Measurements from ENCODE around the gene RGS14. TPM values are rescaled to one million over a fixed set of nuclear protein-coding genes. Genes with fewer than 3 reads are reported as not detected.
"Not testable (repeated sequence)": the region's sequence is repeated elsewhere in the genome, so short reads cannot be mapped to it uniquely, and the experiment has no call there.

Gene RGS14
- total and polyA plus RNA-seq, 4 donors = 5.7 to 15.0 (median 9.1) TPM

- H3K27me3 ChIP-seq (ENCODE audit: control insufficient read depth in 1 of 2, insufficient read depth in 2 of 2, low read length in 1 of 2) = no peaks in the 10 kb centered on the region
- no peak overlapping the region for H3K27ac ChIP-seq (ENCODE audit: low read depth in 1 of 2, low read length in 2 of 2)
- no peaks in the 10 kb centered on the region for H3K36me3 ChIP-seq (ENCODE audit: control insufficient read depth in 1 of 2, insufficient read depth in 2 of 2, low read length in 1 of 2)
- no peak for ATAC-seq (ENCODE audit: low FRiP score)
- no peaks in the 10 kb centered on the region for H3K4me1 ChIP-seq (ENCODE audit: control insufficient read depth in 1 of 2, insufficient read depth in 2 of 2, low read length in 2 of 2)
- DNase-seq = no peak
- WGBS, 2 donors = 39 to 49% methylated on average over 11 of the region's 11 CpGs
- H3K4me3 ChIP-seq (ENCODE audit: low read length in 2 of 2) = no peak overlapping the region
- H3K9me3 ChIP-seq (ENCODE audit: control insufficient read depth, low read length) = no peaks in the 10 kb centered on the region
- intact Hi-C loops (cut with DNase I) = loop anchor here in 1 of 2 donors (5.0 kb wide), 1 partner anchor 58 kb away; the partner anchor contains the start of gene MXD3
These were observed 12.1 kb downstream of the RGS14 start for GRCh38 chr5:177369645-177370440.

DNA sequence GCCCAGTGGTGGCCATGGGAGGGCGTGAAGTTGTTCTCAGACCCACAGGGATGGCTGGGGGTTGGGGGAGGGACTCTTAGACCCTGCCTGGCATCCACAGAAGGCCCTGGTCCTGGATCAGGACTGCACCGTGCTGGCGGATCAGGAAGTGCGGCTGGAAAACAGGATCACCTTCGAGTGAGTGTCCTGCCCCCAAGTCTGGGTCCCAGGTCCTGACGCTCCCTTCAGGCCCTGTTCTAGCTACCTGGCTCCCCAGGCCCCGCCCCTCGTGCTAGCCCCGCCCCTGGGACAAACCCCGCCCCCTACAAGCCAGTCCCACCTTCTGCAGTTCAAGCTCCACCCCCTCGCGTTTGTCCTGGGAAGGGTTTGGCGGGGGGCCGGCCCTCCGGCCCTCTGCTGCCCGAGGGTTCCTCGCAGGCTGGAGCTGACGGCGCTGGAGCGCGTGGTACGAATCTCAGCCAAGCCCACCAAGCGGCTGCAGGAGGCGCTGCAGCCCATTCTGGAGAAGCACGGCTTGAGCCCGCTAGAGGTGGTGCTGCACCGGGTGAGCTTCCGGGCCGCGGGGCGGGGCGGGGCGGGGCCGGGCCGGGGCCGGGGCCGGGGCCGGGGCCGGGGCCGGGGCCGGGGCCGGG, 12.9 kb downstream of the RGS14 start:
- no peaks in the 10 kb centered on the region for H3K36me3 ChIP-seq (ENCODE audit: control insufficient read depth in 1 of 2, insufficient read depth in 2 of 2, low read length in 1 of 2)
- 12 to 16% methylated on average over 24 to 42 of the region's 42 CpGs for WGBS, 2 donors
- intact Hi-C loops (cut with DNase I) = no loop called here
- no peaks in the 10 kb centered on the region for H3K27me3 ChIP-seq (ENCODE audit: control insufficient read depth in 1 of 2, insufficient read depth in 2 of 2, low read length in 1 of 2)
- no peaks in the 10 kb centered on the region for H3K4me1 ChIP-seq (ENCODE audit: control insufficient read depth in 1 of 2, insufficient read depth in 2 of 2, low read length in 2 of 2)
- peak; percentile 69 for ATAC-seq (ENCODE audit: low FRiP score)
- H3K9me3 ChIP-seq (ENCODE audit: control insufficient read depth, low read length) = no peaks in the 10 kb centered on the region
- DNase-seq = peak; percentile 85 to 90
- peak overlapping the region in 1 of 2 donors; percentile 9 for H3K4me3 ChIP-seq (ENCODE audit: low read length in 2 of 2)
- H3K27ac ChIP-seq (ENCODE audit: low read depth in 1 of 2, low read length in 2 of 2) = no peak overlapping the region

GRCh38 chr5:177371120-177372033, 13.7 kb downstream of the RGS14 start:
- Histone ChIP-seq H3K4me1 (ENCODE audit: control insufficient read depth in 1 of 2, insufficient read depth in 2 of 2, low read length in 2 of 2) (no peaks in the 10 kb centered on the region), H3K36me3 (ENCODE audit: control insufficient read depth in 1 of 2, insufficient read depth in 2 of 2, low read length in 1 of 2) (no peaks in the 10 kb centered on the region), H3K4me3 (ENCODE audit: low read length in 2 of 2) (peak overlapping the region in 1 of 2 donors; percentile 9), H3K27me3 (ENCODE audit: control insufficient read depth in 1 of 2, insufficient read depth in 2 of 2, low read length in 1 of 2) (no peaks in the 10 kb centered on the region), H3K27ac (ENCODE audit: low read depth in 1 of 2, low read length in 2 of 2) (no peak overlapping the region), H3K9me3 (ENCODE audit: control insufficient read depth, low read length) (no peaks in the 10 kb centered on the region)
- intact Hi-C loops (cut with DNase I) = no loop called here
- ATAC-seq (ENCODE audit: low FRiP score) (no peak), DNase-seq (no peak)
- 60 to 64% methylated on average over 22 to 26 of the region's 26 CpGs for WGBS, 2 donors

GRCh38 chr5:177372034-177372896, 14.5 kb downstream of the RGS14 start:
- Histone ChIP-seq H3K4me3 (ENCODE audit: low read length in 2 of 2) (no peak overlapping the region), H3K27me3 (ENCODE audit: control insufficient read depth in 1 of 2, insufficient read depth in 2 of 2, low read length in 1 of 2) (no peaks in the 10 kb centered on the region), H3K27ac (ENCODE audit: low read depth in 1 of 2, low read length in 2 of 2) (no peak overlapping the region), H3K9me3 (ENCODE audit: control insufficient read depth, low read length) (no peaks in the 10 kb centered on the region), H3K4me1 (ENCODE audit: control insufficient read depth in 1 of 2, insufficient read depth in 2 of 2, low read length in 2 of 2) (no peaks in the 10 kb centered on the region), H3K36me3 (ENCODE audit: control insufficient read depth in 1 of 2, insufficient read depth in 2 of 2, low read length in 1 of 2) (no peaks in the 10 kb centered on the region)
- no peak for ATAC-seq (ENCODE audit: low FRiP score)
- WGBS, 2 donors = 93 to 94% methylated on average over 12 of the region's 12 CpGs
- intact Hi-C loops (cut with DNase I) = no loop called here
- DNase-seq = no peak

DNA sequence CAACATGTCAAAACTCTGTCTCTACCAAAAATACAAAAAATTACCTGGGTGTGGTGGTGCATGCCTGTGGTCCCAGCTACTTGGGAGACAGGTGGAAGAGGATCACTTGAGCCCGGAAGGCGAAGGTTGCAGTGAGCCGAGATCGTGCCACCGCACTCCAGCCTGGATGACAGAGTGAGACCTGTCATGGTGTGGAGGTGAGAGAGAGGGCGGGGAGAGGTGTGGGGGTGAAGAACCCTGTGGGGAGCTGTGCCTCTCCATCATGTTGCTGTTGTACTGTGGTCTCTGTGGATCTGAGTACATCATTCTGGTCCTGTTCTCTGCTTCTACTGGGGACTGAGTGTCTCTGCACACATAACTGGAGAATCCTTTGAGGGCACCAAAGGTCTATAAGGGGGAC, 15.2 kb downstream of the RGS14 start:
- no peaks in the 10 kb centered on the region for H3K36me3 ChIP-seq (ENCODE audit: control insufficient read depth in 1 of 2, insufficient read depth in 2 of 2, low read length in 1 of 2)
- no peaks in the 10 kb centered on the region for H3K4me1 ChIP-seq (ENCODE audit: control insufficient read depth in 1 of 2, insufficient read depth in 2 of 2, low read length in 2 of 2)
- WGBS, 2 donors = 90 to 97% methylated on average over 6 of the region's 6 CpGs
- H3K4me3 ChIP-seq (ENCODE audit: low read length in 2 of 2) = no peak overlapping the region
- H3K27me3 ChIP-seq (ENCODE audit: control insufficient read depth in 1 of 2, insufficient read depth in 2 of 2, low read length in 1 of 2) = no peaks in the 10 kb centered on the region
- H3K9me3 ChIP-seq (ENCODE audit: control insufficient read depth, low read length) = no peaks in the 10 kb centered on the region
- H3K27ac ChIP-seq (ENCODE audit: low read depth in 1 of 2, low read length in 2 of 2) = no peak overlapping the region
- ATAC-seq (ENCODE audit: low FRiP score) (no peak), DNase-seq (no peak)
- intact Hi-C loops (cut with DNase I) = no loop called here

DNA sequence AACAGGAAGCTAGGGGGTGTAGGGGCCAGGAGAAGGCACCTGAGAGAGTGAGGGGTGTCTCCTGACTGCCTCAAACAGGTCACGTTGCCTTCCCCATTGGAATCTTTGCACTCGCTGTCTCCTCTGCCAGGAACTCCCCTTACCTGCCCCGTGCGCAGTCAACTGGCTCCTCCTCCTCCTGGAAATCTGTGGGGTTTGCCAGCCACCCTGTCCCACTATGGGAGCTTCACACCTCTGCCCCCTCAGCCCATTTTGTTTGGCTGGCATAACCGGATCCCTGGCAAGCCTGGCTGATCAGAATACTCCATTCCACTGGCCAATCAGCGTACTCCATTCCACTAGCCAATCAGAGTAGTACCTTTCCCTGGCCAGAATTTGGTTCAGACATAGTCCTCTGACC, 16.1 kb downstream of the RGS14 start:
- H3K4me3 ChIP-seq (ENCODE audit: low read length in 2 of 2) = no peak overlapping the region
- 54 to 55% methylated on average over 6 of the region's 6 CpGs for WGBS, 2 donors
- H3K27me3 ChIP-seq (ENCODE audit: control insufficient read depth in 1 of 2, insufficient read depth in 2 of 2, low read length in 1 of 2) = no peaks in the 10 kb centered on the region
- intact Hi-C loops (cut with DNase I) = no loop called here
- no peaks in the 10 kb centered on the region for H3K4me1 ChIP-seq (ENCODE audit: control insufficient read depth in 1 of 2, insufficient read depth in 2 of 2, low read length in 2 of 2)
- H3K27ac ChIP-seq (ENCODE audit: low read depth in 1 of 2, low read length in 2 of 2) = no peak overlapping the region
- no peak for ATAC-seq (ENCODE audit: low FRiP score)
- H3K9me3 ChIP-seq (ENCODE audit: control insufficient read depth, low read length) = no peaks in the 10 kb centered on the region
- DNase-seq = no peak
- H3K36me3 ChIP-seq (ENCODE audit: control insufficient read depth in 1 of 2, insufficient read depth in 2 of 2, low read length in 1 of 2) = no peaks in the 10 kb centered on the region

DNA sequence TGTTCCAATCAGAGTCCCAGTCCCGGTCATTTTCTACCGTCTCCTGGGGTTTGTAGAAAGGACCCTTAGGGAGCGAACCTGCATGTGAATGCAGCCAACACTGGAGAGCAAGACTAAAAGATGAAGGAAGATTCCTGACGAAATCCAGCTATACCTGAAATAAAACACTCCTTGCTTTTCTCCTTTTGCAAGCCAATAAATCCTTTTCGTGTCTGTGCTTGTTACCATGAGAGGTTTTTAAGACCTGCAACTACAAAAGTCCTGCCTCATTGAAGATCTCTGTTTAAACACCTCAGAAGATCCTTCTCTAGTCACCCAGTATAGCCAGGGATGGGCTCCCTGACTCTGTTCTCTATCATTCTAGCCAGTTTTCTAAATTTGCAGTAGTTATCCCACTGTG, 16.5 kb downstream of the RGS14 start:
- DNase-seq (no peak), ATAC-seq (ENCODE audit: low FRiP score) (no peak)
- Histone ChIP-seq H3K4me1 (ENCODE audit: control insufficient read depth in 1 of 2, insufficient read depth in 2 of 2, low read length in 2 of 2) (no peaks in the 10 kb centered on the region), H3K4me3 (ENCODE audit: low read length in 2 of 2) (no peak overlapping the region), H3K9me3 (ENCODE audit: control insufficient read depth, low read length) (no peaks in the 10 kb centered on the region), H3K36me3 (ENCODE audit: control insufficient read depth in 1 of 2, insufficient read depth in 2 of 2, low read length in 1 of 2) (no peaks in the 10 kb centered on the region), H3K27ac (ENCODE audit: low read depth in 1 of 2, low read length in 2 of 2) (no peak overlapping the region), H3K27me3 (ENCODE audit: control insufficient read depth in 1 of 2, insufficient read depth in 2 of 2, low read length in 1 of 2) (no peaks in the 10 kb centered on the region)
- intact Hi-C loops (cut with DNase I) = no loop called here
- 68 to 69% methylated on average over 5 of the region's 5 CpGs for WGBS, 2 donors

DNA sequence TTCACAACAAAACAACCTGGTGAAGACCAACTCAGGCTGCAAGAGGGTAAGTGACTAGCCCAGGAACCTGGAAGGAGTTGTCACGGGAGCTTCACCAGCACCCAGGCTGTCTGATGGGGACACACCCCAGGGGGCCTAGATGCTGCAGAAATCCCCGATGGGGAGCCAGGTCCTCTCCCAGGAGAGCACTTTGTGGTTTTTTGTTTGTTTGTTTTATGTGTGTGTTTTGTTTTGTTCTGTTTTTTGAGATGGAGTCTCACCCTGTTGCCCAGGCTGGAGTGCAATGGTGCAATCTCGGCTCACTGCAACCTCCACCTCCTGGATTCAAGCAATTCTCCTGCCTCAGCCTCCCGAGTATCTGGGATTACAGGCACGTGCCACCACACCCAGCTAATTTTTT, 17.8 kb downstream of the RGS14 start:
- H3K27ac ChIP-seq (ENCODE audit: low read depth in 1 of 2, low read length in 2 of 2); H3K4me1 ChIP-seq (ENCODE audit: control insufficient read depth in 1 of 2, insufficient read depth in 2 of 2, low read length in 2 of 2); H3K9me3 ChIP-seq (ENCODE audit: control insufficient read depth, low read length); intact Hi-C loops (cut with DNase I); H3K27me3 ChIP-seq (ENCODE audit: control insufficient read depth in 1 of 2, insufficient read depth in 2 of 2, low read length in 1 of 2); ATAC-seq (ENCODE audit: low FRiP score); DNase-seq; H3K36me3 ChIP-seq (ENCODE audit: control insufficient read depth in 1 of 2, insufficient read depth in 2 of 2, low read length in 1 of 2); H3K4me3 ChIP-seq (ENCODE audit: low read length in 2 of 2): not testable (repeated sequence)
- 87 to 92% methylated on average over 5 of the region's 5 CpGs for WGBS, 2 donors

Data from aorta (tissue), 5 donors.